ENCODE data around the gene C11orf68. TPM values are rescaled to one million over a fixed set of nuclear protein-coding genes. Genes with fewer than 3 reads are reported as not detected.
A peak's percentile ranks its signal among the peaks of the same experiment; 100 is the strongest.

C11orf68 gene
- total RNA-seq, 1 experiment from 2014 or later, result 31.9 TPM

GRCh38 chr11:65895482-65895981 lies 23.3 kb downstream of the C11orf68 start:
- peaks cover 32% of the 10 kb centered on the region for H3K27me3 Mint-ChIP-seq (ENCODE audit: low read depth)
- CTCF ChIA-PET, result interaction anchor here (4.8 kb wide), 1 partner anchor 11 kb away, joined by 31 read pairs; no protein-coding TSS in a partner anchor

DNA sequence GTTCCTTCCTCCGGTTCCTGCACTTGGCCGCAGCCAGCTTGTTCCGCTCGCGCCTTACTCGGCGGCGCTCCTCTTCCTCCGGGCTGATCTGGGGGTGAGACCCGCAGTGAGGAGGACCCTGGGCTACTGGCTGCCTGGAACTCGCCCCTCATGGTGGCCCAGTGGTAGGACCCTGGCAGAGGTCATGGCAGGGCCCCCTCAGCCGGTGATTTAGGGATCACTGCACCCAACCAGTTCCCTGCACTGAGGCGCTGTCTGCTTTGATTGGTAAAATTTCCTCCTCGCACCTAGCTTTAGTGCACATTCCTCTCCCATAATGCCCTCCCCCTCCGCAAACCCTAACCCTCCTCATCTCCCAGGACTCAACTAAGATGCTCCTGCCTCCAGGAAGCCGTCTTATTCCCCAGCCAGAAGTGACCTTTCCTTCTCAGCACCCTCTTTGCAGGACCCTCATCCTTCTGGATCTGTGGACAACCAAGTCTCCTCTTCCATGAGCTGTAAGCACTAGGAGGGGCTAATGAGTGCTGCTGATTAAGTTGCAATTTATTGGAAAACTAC lies 24.7 kb downstream of the C11orf68 start:
- DNase-seq (ENCODE audit: low spot score), result no peak
- ChIA-PET POLR2A (interaction anchor here (7.2 kb wide), 1 partner anchor 34 kb away, joined by 90 read pairs; the partner anchor contains the start of genes CFL1 and MUS81), CTCF (interaction anchor here (1.3 to 11.9 kb wide), 4 partner anchors 10 to 182 kb away, joined by 3 to 539 read pairs (median 36); partner anchors contain the start of genes CFL1, EFEMP2, KAT5 and MUS81)
- TF ChIP-seq RORB (CRISPR knock-in tag; IDR thresholded peaks at IDR 0.05) (no peak), MXD4 (CRISPR knock-in tag; IDR thresholded peaks at IDR 0.05; ENCODE audit: borderline replicate concordance) (no peak), ZNF263 (CRISPR knock-in tag; IDR thresholded peaks at IDR 0.05; ENCODE audit: low read depth) (no peak), ZNF423 (CRISPR knock-in tag; IDR thresholded peaks at IDR 0.05) (no peak), E2F4 (CRISPR knock-in tag; IDR thresholded peaks at IDR 0.05; ENCODE audit: borderline replicate concordance, low read depth) (no peak), CREB1 (CRISPR knock-in tag; IDR thresholded peaks at IDR 0.05) (no peak), SP1 (CRISPR knock-in tag; conservative IDR thresholded peaks at IDR 0.05) (no peak)
- TF ChIP-seq, protein P1, sequence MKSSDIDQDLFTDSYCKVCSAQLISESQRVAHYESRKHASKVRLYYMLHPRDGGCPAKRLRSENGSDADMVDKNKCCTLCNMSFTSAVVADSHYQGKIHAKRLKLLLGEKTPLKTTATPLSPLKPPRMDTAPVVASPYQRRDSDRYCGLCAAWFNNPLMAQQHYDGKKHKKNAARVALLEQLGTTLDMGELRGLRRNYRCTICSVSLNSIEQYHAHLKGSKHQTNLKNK (CRISPR knock-in tag; IDR thresholded peaks at IDR 0.05), result no peak
- TF ChIP-seq, protein P2, sequence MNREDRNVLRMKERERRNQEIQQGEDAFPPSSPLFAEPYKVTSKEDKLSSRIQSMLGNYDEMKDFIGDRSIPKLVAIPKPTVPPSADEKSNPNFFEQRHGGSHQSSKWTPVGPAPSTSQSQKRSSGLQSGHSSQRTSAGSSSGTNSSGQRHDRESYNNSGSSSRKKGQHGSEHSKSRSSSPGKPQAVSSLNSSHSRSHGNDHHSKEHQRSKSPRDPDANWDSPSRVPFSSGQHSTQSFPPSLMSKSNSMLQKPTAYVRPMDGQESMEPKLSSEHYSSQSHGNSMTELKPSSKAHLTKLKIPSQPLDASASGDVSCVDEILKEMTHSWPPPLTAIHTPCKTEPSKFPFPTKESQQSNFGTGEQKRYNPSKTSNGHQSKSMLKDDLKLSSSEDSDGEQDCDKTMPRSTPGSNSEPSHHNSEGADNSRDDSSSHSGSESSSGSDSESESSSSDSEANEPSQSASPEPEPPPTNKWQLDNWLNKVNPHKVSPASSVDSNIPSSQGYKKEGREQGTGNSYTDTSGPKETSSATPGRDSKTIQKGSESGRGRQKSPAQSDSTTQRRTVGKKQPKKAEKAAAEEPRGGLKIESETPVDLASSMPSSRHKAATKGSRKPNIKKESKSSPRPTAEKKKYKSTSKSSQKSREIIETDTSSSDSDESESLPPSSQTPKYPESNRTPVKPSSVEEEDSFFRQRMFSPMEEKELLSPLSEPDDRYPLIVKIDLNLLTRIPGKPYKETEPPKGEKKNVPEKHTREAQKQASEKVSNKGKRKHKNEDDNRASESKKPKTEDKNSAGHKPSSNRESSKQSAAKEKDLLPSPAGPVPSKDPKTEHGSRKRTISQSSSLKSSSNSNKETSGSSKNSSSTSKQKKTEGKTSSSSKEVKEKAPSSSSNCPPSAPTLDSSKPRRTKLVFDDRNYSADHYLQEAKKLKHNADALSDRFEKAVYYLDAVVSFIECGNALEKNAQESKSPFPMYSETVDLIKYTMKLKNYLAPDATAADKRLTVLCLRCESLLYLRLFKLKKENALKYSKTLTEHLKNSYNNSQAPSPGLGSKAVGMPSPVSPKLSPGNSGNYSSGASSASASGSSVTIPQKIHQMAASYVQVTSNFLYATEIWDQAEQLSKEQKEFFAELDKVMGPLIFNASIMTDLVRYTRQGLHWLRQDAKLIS (CRISPR knock-in tag; IDR thresholded peaks at IDR 0.05; ENCODE audit: borderline replicate concordance), result no peak
- no peak overlapping the region for H3K4me3 Mint-ChIP-seq
- peaks cover 39% of the 10 kb centered on the region for H3K4me1 Mint-ChIP-seq
- H3K9me3 Mint-ChIP-seq, result no peaks in the 10 kb centered on the region
- H3K27ac Mint-ChIP-seq, result peak overlapping the region; percentile 3; the same call in 1 of the 2 replicates
- no peak for ATAC-seq
- peaks cover 37% of the 10 kb centered on the region for H3K27me3 Mint-ChIP-seq (ENCODE audit: low read depth)
- peaks cover 2% of the 10 kb centered on the region for H3K36me3 Mint-ChIP-seq

More at GRCh38 chr11:65895482-65895981, 23.3 kb downstream of the C11orf68 start:
- TF ChIP-seq, protein P3, sequence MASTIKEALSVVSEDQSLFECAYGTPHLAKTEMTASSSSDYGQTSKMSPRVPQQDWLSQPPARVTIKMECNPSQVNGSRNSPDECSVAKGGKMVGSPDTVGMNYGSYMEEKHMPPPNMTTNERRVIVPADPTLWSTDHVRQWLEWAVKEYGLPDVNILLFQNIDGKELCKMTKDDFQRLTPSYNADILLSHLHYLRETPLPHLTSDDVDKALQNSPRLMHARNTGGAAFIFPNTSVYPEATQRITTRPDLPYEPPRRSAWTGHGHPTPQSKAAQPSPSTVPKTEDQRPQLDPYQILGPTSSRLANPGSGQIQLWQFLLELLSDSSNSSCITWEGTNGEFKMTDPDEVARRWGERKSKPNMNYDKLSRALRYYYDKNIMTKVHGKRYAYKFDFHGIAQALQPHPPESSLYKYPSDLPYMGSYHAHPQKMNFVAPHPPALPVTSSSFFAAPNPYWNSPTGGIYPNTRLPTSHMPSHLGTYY (CRISPR knock-in tag; IDR thresholded peaks at IDR 0.05), result no peak
- TF ChIP-seq ZNF416 (CRISPR knock-in tag; IDR thresholded peaks at IDR 0.05), result no peak
- no peak for TF ChIP-seq ZNF532 (CRISPR knock-in tag; IDR thresholded peaks at IDR 0.05; ENCODE audit: borderline replicate concordance)
- no peak for TF ChIP-seq TP53 (CRISPR knock-in tag; IDR thresholded peaks at IDR 0.05)
- TF ChIP-seq GRHL2 (CRISPR knock-in tag; IDR thresholded peaks at IDR 0.05; ENCODE audit: insufficient replicate concordance, severe bottlenecking), result no peak
- no peak for TF ChIP-seq KAT7 (CRISPR knock-in tag; IDR thresholded peaks at IDR 0.05; ENCODE audit: borderline replicate concordance)
- TF ChIP-seq, protein P1 (CRISPR knock-in tag; IDR thresholded peaks at IDR 0.05), result no peak
- TF ChIP-seq, protein P4, sequence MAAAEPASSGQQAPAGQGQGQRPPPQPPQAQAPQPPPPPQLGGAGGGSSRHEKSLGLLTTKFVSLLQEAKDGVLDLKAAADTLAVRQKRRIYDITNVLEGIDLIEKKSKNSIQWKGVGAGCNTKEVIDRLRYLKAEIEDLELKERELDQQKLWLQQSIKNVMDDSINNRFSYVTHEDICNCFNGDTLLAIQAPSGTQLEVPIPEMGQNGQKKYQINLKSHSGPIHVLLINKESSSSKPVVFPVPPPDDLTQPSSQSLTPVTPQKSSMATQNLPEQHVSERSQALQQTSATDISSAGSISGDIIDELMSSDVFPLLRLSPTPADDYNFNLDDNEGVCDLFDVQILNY (CRISPR knock-in tag; IDR thresholded peaks at IDR 0.05), result no peak
- TF ChIP-seq EMX1 (CRISPR knock-in tag; IDR thresholded peaks at IDR 0.05), result no peak
- Mint-ChIP-seq H3K36me3 (peaks cover 2% of the 10 kb centered on the region), H3K9me3 (no peaks in the 10 kb centered on the region), H3K4me1 (peaks cover 26% of the 10 kb centered on the region), H3K4me3 (no peak overlapping the region), H3K27ac (peak overlapping the region; percentile 57; the same call in 1 of the 2 replicates)
- ATAC-seq (no peak), DNase-seq (ENCODE audit: low spot score) (no peak)
- POLR2A ChIA-PET, result no interaction called here
